Fibroblast of lung (primary cell): Measurements from ENCODE around the gene UCK2.

Experiments
- CTCF ChIP-seq, 2 donors: IDR thresholded peaks in 1 of 2; conservative IDR thresholded peaks in 1 of 2; 1 replicate in 1 of 2; 2 replicates in 1 of 2; pipeline ENCODE4 v1.5.1; 2011 to 2012; ENCODE audit warnings: low read length in 2 of 2, control low read depth in 1 of 2, inconsistent platforms in 1 of 2, low read depth in 1 of 2, mild to moderate bottlenecking in 1 of 2
- EZH2 ChIP-seq: IDR thresholded peaks from 2 replicates; pipeline ENCODE4 v1.5.1; 2012; ENCODE audit warnings: low read length, control low read depth, mild to moderate bottlenecking; ENCODE audit errors: missing control alignments

GRCh38 chr1:165914136-165914798 is 86.9 kb downstream of the UCK2 start:
- TF ChIP-seq EZH2 (no peak), CTCF (conservative IDR thresholded peaks at IDR 0.05 in 1 of 2, IDR thresholded peaks at IDR 0.05 in 1 of 2; ENCODE audit: low read depth in 1 of 2, low read length in 2 of 2) (peak; percentile 92 to 93)
